B cell (primary cell): ENCODE data around the gene WNK2. TPM values are rescaled to one million over a fixed set of nuclear protein-coding genes. Genes with fewer than 3 reads are reported as not detected.
"Not testable (repeated sequence)": the region's sequence is repeated elsewhere in the genome, so short reads cannot be mapped to it uniquely, and the experiment has no call there.

ENCODE experiments used
- ATAC-seq: fragments of 200-7000 bp; cut with Tn5 transposase; one replicate; pipeline ENCODE4 v1.10.0; 2021; ENCODE audit warnings: low read depth, mild to moderate bottlenecking, moderate number of reproducible peaks, moderate library complexity
- CTCF ChIA-PET: fragments of 350-600 bp; sonication (Branson Sonifier 250); formaldehyde crosslinking; loops from one replicate; lab custom pipeline; 2021; ENCODE audit warnings: antibody characterized with exemption, inconsistent platforms; lab: Charles Lee
- POLR2A ChIA-PET: fragments of 350-600 bp; sonication (Branson Sonifier 250); formaldehyde crosslinking; loops from one replicate; lab custom pipeline; 2021; ENCODE audit warnings: antibody characterized with exemption; lab: Charles Lee
- DNase-seq: peaks from one replicate; pipeline ENCODE4 v3.0.0; 2013
- H2AFZ ChIP-seq: 2 replicates; pipeline ENCODE4 v1.6.1; 2012; ENCODE audit warnings: mild to moderate bottlenecking, low read depth, low read length; ENCODE audit not compliant: insufficient read depth, poor library complexity, severe bottlenecking
- H3K27ac ChIP-seq, 2 donors: 1 replicate in 1 of 2; 2 replicates in 1 of 2; pipeline ENCODE4 v1.5.1; 2012 to 2013; ENCODE audit warnings: low read length in 2 of 2, mild to moderate bottlenecking in 2 of 2, moderate library complexity in 1 of 2
- H3K27me3 ChIP-seq, 4 experiments: fragments of 200-600 bp in 1 of 4; sonication (generic) in 1 of 4; replicated peaks in 1 of 4; 1 replicate in 2 of 4; 2 replicates in 2 of 4; pipeline versions ENCODE4 v1.6.1 to v1.7.0; 2013 to 2016; ENCODE audit warnings: low read length in 3 of 4, mild to moderate bottlenecking in 2 of 4, mixed read lengths in 1 of 4, moderate library complexity in 1 of 4; ENCODE audit not compliant: insufficient read depth in 4 of 4, control insufficient read depth in 3 of 4; ENCODE audit errors: control extremely low read depth in 1 of 4
- H3K36me3 ChIP-seq, 2 experiments: replicated peaks in 1 of 2; 1 replicate in 1 of 2; 2 replicates in 1 of 2; pipeline versions ENCODE4 v1.6.1 to v1.7.1; 2013; ENCODE audit warnings: low read length in 1 of 2; ENCODE audit not compliant: insufficient read depth in 2 of 2, control insufficient read depth in 1 of 2; ENCODE audit errors: control extremely low read depth in 1 of 2, extremely low read depth in 1 of 2
- H3K4me1 ChIP-seq, 2 donors: fragments of 200-600 bp in 1 of 2; sonication (generic) in 1 of 2; 1 replicate in 1 of 2; 2 replicates in 1 of 2; pipeline versions ENCODE4 v1.5.1 to v1.6.1; 2013 to 2017; ENCODE audit warnings: low read length in 2 of 2; ENCODE audit not compliant: control insufficient read depth in 2 of 2, insufficient read depth in 2 of 2
- H3K4me2 ChIP-seq: replicated peaks from 2 replicates; pipeline ENCODE3; 2012; ENCODE audit warnings: mild to moderate bottlenecking, low read depth, low read length; ENCODE audit not compliant: poor library complexity, severe bottlenecking
- H3K4me3 ChIP-seq, 5 experiments: fragments of 200-600 bp in 1 of 5; sonication (generic) in 1 of 5; 1 replicate in 3 of 5; 2 replicates in 2 of 5; pipeline versions ENCODE4 v1.5.1 to v1.7.0; 2011 to 2016; ENCODE audit warnings: low read length in 4 of 5, mild to moderate bottlenecking in 4 of 5, low read depth in 2 of 5, control low read depth in 1 of 5, moderate library complexity in 1 of 5; ENCODE audit not compliant: insufficient read depth in 1 of 5; ENCODE audit errors: control extremely low read depth in 1 of 5, extremely low read depth in 1 of 5
- H3K79me2 ChIP-seq: fragments of 200-600 bp; sonication (generic); one replicate; pipeline ENCODE4 v1.6.0; 2016; ENCODE audit warnings: low read length; ENCODE audit not compliant: control insufficient read depth, insufficient read depth
- H3K9ac ChIP-seq: fragments of 200-600 bp; sonication (generic); 2 replicates; pipeline ENCODE4 v1.6.1; 2017; ENCODE audit warnings: mild to moderate bottlenecking, low read length, moderate library complexity
- H3K9me3 ChIP-seq, 3 donors: one replicate each; pipeline versions ENCODE4 v1.6.1 to v1.7.1; 2013; ENCODE audit warnings: low read length in 2 of 3; ENCODE audit not compliant: control insufficient read depth in 2 of 3, insufficient read depth in 1 of 3; ENCODE audit errors: control extremely low read depth in 1 of 3
- H4K20me1 ChIP-seq: 2 replicates; pipeline ENCODE4 v1.6.0; 2012; ENCODE audit warnings: mild to moderate bottlenecking, low read length; ENCODE audit not compliant: insufficient read depth, control insufficient read depth, poor library complexity, severe bottlenecking
- H3K27ac Mint-ChIP-seq: one replicate; pipeline ENCODE4 v1.8.0; 2021; ENCODE audit warnings: mixed read lengths
- H3K27me3 Mint-ChIP-seq: one replicate; pipeline ENCODE4 v1.8.0; 2021; ENCODE audit warnings: mixed read lengths
- H3K4me1 Mint-ChIP-seq: one replicate; pipeline ENCODE4 v1.8.0; 2021; ENCODE audit warnings: mixed read lengths
- H3K4me3 Mint-ChIP-seq: one replicate; pipeline ENCODE4 v1.8.0; 2021; ENCODE audit warnings: mixed read lengths
- H3K9me3 Mint-ChIP-seq: one replicate; pipeline ENCODE4 v1.8.0; 2022; ENCODE audit warnings: mixed read lengths; ENCODE audit not compliant: insufficient read depth
- EZH2 ChIP-seq: IDR thresholded peaks from 2 replicates; pipeline ENCODE4 v1.6.1; 2012; ENCODE audit warnings: borderline replicate concordance, low read depth, mild to moderate bottlenecking, moderate library complexity, low read length; ENCODE audit not compliant: insufficient read depth, poor library complexity, severe bottlenecking
- WGBS: methylation state at CpG from one replicate; pipeline ENCODE4 v1.1.5; 2013; ENCODE audit warnings: missing lambda C conversion rate; ENCODE audit not compliant: insufficient coverage; 5-methylcytosine and 5-hydroxymethylcytosine counted together
- intact Hi-C: fragments of 100-400 bp; cut with micrococcal nuclease; formaldehyde crosslinking; loops from one replicate; pipeline ENCODE4 v1.10.0; 2022
- polyA plus RNA-seq: library from polyadenylated mRNA; depleted of rRNA; stranded (reverse); fragments of >200 nt; gene quantifications from 2 replicates; pipeline ENCODE4 v1.2.3, GENCODE V29; 2012
- total RNA-seq, 2 donors: library from RNA; stranded (reverse); fragments of 120-200 nt in 1 of 2; gene quantifications; 1 replicate in 1 of 2; 2 replicates in 1 of 2; pipeline versions ENCODE4 v1.2.3 to v1.2.4, GENCODE V29; 2013 to 2022
- TF ChIP-seq, protein P1 (sequence below): fragments of 200-600 bp; IDR thresholded peaks from one replicate; pipeline ENCODE4 v1.8.0; 2022; ENCODE audit warnings: antibody characterized with exemption, mild to moderate bottlenecking

WNK2 gene
- total and polyA plus RNA-seq, 2 donors (not counting 1 experiment from before 2014, with no cell fraction given): 0.49 TPM; not detected in 1

DNA sequence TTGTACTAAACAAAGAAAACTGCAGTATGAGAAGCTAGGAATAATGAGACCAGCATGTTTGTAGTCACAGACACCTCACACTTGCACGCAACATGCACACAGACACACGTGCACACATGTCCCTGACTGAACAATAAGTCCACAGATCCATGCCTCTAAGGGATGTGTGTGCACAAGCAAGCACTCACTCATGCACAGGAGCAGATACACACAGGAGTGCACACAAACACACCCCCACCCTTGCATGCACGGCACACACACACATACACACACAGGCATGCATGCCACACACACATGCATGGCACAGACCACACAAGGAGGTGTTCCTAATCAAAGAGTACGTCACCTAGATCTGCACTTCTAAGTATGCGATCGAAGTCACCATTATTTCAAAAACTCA lies 156.2 kb downstream of the WNK2 start:
- no peak overlapping the region for H2AFZ ChIP-seq
- no peaks in the 10 kb centered on the region for H3K4me1 ChIP-seq
- H3K9ac ChIP-seq: no peak overlapping the region
- no peak overlapping the region for H3K4me2 ChIP-seq
- no peaks in the 10 kb centered on the region for H3K36me3 ChIP-seq
- Mint-ChIP-seq H3K27me3 (peaks cover 32% of the 10 kb centered on the region), H3K9me3 (peaks cover 11% of the 10 kb centered on the region), H3K4me1 (no peaks in the 10 kb centered on the region), H3K4me3 (no peak overlapping the region), H3K27ac (no peak overlapping the region)
- ChIA-PET POLR2A (no interaction called here), CTCF (no interaction called here)
- H3K79me2 ChIP-seq: no peaks in the 10 kb centered on the region
- DNase-seq: no peak
- H3K9me3 ChIP-seq: peaks cover 0 to 23% (median 14%) of the 10 kb centered on the region in 3 donors
- no peak overlapping the region for H3K4me3 ChIP-seq
- 83% methylated on average over 3 of the region's 6 CpGs for WGBS
- no peaks in the 10 kb centered on the region for H4K20me1 ChIP-seq
- peaks cover 0 to 17% (median 2%) of the 10 kb centered on the region in 4 experiments for H3K27me3 ChIP-seq
- ATAC-seq: no peak
- TF ChIP-seq EZH2: no peak
- TF ChIP-seq, protein P1, sequence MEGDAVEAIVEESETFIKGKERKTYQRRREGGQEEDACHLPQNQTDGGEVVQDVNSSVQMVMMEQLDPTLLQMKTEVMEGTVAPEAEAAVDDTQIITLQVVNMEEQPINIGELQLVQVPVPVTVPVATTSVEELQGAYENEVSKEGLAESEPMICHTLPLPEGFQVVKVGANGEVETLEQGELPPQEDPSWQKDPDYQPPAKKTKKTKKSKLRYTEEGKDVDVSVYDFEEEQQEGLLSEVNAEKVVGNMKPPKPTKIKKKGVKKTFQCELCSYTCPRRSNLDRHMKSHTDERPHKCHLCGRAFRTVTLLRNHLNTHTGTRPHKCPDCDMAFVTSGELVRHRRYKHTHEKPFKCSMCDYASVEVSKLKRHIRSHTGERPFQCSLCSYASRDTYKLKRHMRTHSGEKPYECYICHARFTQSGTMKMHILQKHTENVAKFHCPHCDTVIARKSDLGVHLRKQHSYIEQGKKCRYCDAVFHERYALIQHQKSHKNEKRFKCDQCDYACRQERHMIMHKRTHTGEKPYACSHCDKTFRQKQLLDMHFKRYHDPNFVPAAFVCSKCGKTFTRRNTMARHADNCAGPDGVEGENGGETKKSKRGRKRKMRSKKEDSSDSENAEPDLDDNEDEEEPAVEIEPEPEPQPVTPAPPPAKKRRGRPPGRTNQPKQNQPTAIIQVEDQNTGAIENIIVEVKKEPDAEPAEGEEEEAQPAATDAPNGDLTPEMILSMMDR: no peak
- no peak overlapping the region for H3K27ac ChIP-seq
- intact Hi-C loops: no loop called here

DNA sequence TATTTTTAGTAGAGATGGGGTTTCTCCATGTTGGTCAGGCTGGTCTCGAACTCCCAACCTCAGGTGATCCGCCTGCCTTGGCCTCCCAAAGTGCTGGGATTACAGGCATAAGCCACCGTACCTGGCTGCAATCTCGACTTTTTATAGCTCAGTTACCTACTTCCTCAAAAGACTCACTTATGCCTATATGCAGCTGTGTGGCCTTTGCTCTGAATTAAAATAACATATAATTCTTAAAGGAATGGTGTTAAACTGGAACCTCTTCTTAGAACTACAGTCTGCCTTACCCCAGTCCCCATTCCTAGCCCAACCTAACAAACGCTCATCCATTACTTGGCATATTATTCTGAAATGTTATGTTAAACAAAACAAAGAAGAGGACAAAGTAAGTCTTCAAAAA lies 157.9 kb downstream of the WNK2 start:
- H3K4me1 Mint-ChIP-seq, H3K36me3 ChIP-seq, CTCF ChIA-PET, H3K27ac Mint-ChIP-seq, H3K79me2 ChIP-seq, H3K4me2 ChIP-seq, H3K9ac ChIP-seq, H3K4me3 ChIP-seq, H3K4me3 Mint-ChIP-seq, DNase-seq, H4K20me1 ChIP-seq, POLR2A ChIA-PET, intact Hi-C loops, ATAC-seq, H3K27ac ChIP-seq, H2AFZ ChIP-seq: not testable (repeated sequence)
- H3K27me3 ChIP-seq: peaks cover 0 to 32% (median 14%) of the 10 kb centered on the region in 4 experiments
- peaks cover 11% of the 10 kb centered on the region for H3K9me3 Mint-ChIP-seq
- WGBS: no CpG with 5 or more reads among the region's 5 CpGs
- H3K27me3 Mint-ChIP-seq: peaks cover 42% of the 10 kb centered on the region
- peaks cover 0 to 19% (median 14%) of the 10 kb centered on the region in 3 donors for H3K9me3 ChIP-seq
- H3K4me1 ChIP-seq: peaks cover 8 to 11% of the 10 kb centered on the region in 2 donors

DNA sequence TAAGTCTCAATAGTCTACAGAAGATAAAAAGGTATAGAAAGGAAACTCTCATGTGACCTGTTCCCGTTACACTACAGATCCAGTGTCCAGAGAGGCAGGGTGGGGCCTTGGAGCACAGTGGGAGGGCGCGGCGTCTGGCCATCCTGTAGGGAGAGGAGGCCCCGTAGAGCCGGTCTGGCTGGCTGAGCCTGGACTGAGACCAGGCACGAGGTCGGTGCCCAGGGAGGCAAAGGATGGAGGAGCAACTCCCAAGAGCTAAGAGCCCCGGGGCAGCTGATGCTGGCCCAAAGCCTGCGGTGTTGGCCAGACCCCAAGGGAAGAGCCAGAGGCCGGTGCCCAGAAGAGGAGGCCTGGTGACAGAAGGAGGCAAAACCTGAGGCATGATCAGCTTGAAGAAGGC lies 158.5 kb downstream of the WNK2 start:
- ATAC-seq, H2AFZ ChIP-seq, DNase-seq, H3K4me3 ChIP-seq, H3K79me2 ChIP-seq, H3K27ac Mint-ChIP-seq, intact Hi-C loops, H3K4me2 ChIP-seq, H3K36me3 ChIP-seq, H3K9ac ChIP-seq, H4K20me1 ChIP-seq, H3K27ac ChIP-seq, H3K4me3 Mint-ChIP-seq, CTCF ChIA-PET, POLR2A ChIA-PET, H3K4me1 Mint-ChIP-seq: not testable (repeated sequence)
- Mint-ChIP-seq H3K27me3 (peaks cover 48% of the 10 kb centered on the region), H3K9me3 (peaks cover 11% of the 10 kb centered on the region)
- H3K27me3 ChIP-seq: peaks cover 0 to 36% (median 16%) of the 10 kb centered on the region in 4 experiments
- WGBS: 90% methylated on average over 10 of the region's 11 CpGs
- peaks cover 0 to 16% (median 12%) of the 10 kb centered on the region in 3 donors for H3K9me3 ChIP-seq
- peaks cover 8 to 11% of the 10 kb centered on the region in 2 donors for H3K4me1 ChIP-seq
